GM23338 (cell line): ENCODE results near the gene ABCD2. TPM values are rescaled to one million over a fixed set of nuclear protein-coding genes. Genes with fewer than 3 reads are reported as not detected.

ENCODE experiments used
- ATAC-seq: fragments of 200-7000 bp; cut with Tn5 transposase; 3 replicates; pipeline ENCODE4 v1.9.1; 2020
- DNase-seq: peaks from one replicate; pipeline ENCODE4 v3.0.0-alpha.2; 2015; ENCODE audit warnings: low spot score
- H2AFZ ChIP-seq: fragments of 200-600 bp; sonication (generic); 2 replicates; pipeline ENCODE4 v1.8.0; 2016; ENCODE audit warnings: antibody characterized with exemption, mild to moderate bottlenecking, moderate library complexity
- H3F3A ChIP-seq: fragments of 200-600 bp; sonication (generic); replicated peaks from 2 replicates; pipeline ENCODE4 v1.8.0; 2017; ENCODE audit warnings: antibody characterized with exemption, mixed run types, low read depth
- H3K27ac ChIP-seq: fragments of 200-600 bp; sonication (generic); 2 replicates; pipeline ENCODE4 v1.6.1; 2016; ENCODE audit warnings: low read depth
- H3K27me3 ChIP-seq: fragments of 200-600 bp; sonication (generic); 2 replicates; pipeline ENCODE4 v1.8.0; 2016; ENCODE audit warnings: mild to moderate bottlenecking, mixed run types, moderate library complexity; ENCODE audit not compliant: insufficient read depth
- H3K36me3 ChIP-seq: fragments of 200-600 bp; sonication (generic); 2 replicates; pipeline ENCODE4 v1.8.0; 2016; ENCODE audit warnings: mild to moderate bottlenecking; ENCODE audit not compliant: insufficient read depth
- H3K4me1 ChIP-seq: fragments of 200-600 bp; sonication (generic); 2 replicates; pipeline ENCODE4 v1.8.0; 2016; ENCODE audit warnings: mild to moderate bottlenecking, moderate library complexity; ENCODE audit not compliant: insufficient read depth
- H3K4me2 ChIP-seq: fragments of 200-600 bp; sonication (generic); 2 replicates; pipeline ENCODE4 v1.7.1; 2017; ENCODE audit warnings: mixed run types
- H3K4me3 ChIP-seq: fragments of 200-600 bp; sonication (generic); 2 replicates; pipeline ENCODE4 v1.6.1; 2016; ENCODE audit warnings: mixed run types
- H3K79me2 ChIP-seq: fragments of 200-600 bp; sonication (generic); replicated peaks from 2 replicates; pipeline ENCODE4 v1.8.0; 2017; ENCODE audit warnings: mild to moderate bottlenecking; ENCODE audit not compliant: insufficient read depth
- H3K9me2 ChIP-seq: fragments of 200-600 bp; sonication (generic); 2 replicates; pipeline ENCODE4 v1.8.0; 2017; ENCODE audit not compliant: insufficient read depth
- H4K20me1 ChIP-seq: fragments of 200-600 bp; sonication (generic); replicated peaks from 2 replicates; pipeline ENCODE4 v1.8.0; 2017; ENCODE audit warnings: mild to moderate bottlenecking; ENCODE audit not compliant: insufficient read depth
- H3K27ac Mint-ChIP-seq: 2 replicates; pipeline ENCODE4 v1.8.0; 2020; ENCODE audit warnings: inconsistent platforms, mild to moderate bottlenecking, moderate library complexity, mixed read lengths
- H3K27me3 Mint-ChIP-seq: 3 replicates; pipeline ENCODE4 v1.8.0; 2022; ENCODE audit warnings: low read depth, mild to moderate bottlenecking, moderate library complexity, mixed read lengths, inconsistent platforms; ENCODE audit not compliant: insufficient read depth, poor library complexity
- H3K36me3 Mint-ChIP-seq: 3 replicates; pipeline ENCODE4 v1.8.0; 2021; ENCODE audit warnings: low read depth, mild to moderate bottlenecking, inconsistent platforms, moderate library complexity, mixed read lengths
- H3K4me1 Mint-ChIP-seq: 3 replicates; pipeline ENCODE4 v1.8.0; 2020; ENCODE audit warnings: mild to moderate bottlenecking, inconsistent platforms, mixed read lengths
- H3K4me3 Mint-ChIP-seq: 3 replicates; pipeline ENCODE4 v1.8.0; 2021; ENCODE audit warnings: moderate library complexity, mild to moderate bottlenecking, inconsistent platforms, mixed read lengths
- H3K9me3 Mint-ChIP-seq: 3 replicates; pipeline ENCODE4 v1.8.0; 2020; ENCODE audit warnings: moderate library complexity, mild to moderate bottlenecking, inconsistent platforms, mixed read lengths
- EZH2 ChIP-seq: fragments of 200-600 bp; sonication (generic); IDR thresholded peaks from one replicate; pipeline ENCODE4 v1.8.0; 2017; ENCODE audit warnings: antibody characterized with exemption, mild to moderate bottlenecking, low read depth; ENCODE audit not compliant: unreplicated experiment
- EZH2phosphoT487 ChIP-seq: fragments of 200-600 bp; sonication (generic); IDR thresholded peaks from one replicate; pipeline ENCODE4 v1.8.1; 2018; ENCODE audit warnings: antibody characterized with exemption; ENCODE audit not compliant: unreplicated experiment
- STAT1 ChIP-seq: IDR thresholded peaks from one replicate; pipeline ENCODE4 v1.6.1; 2016; ENCODE audit warnings: antibody characterized with exemption; ENCODE audit not compliant: unreplicated experiment
- ZNF331 ChIP-seq: fragments of 250-450 bp; sonication (Bioruptor Pico); IDR thresholded peaks from 2 replicates; pipeline ENCODE4 v1.5.0; 2020; ENCODE audit warnings: low read depth, mild to moderate bottlenecking, moderate library complexity
- polyA plus RNA-seq: library from polyadenylated mRNA; unstranded; fragments of >200 nt; fragmentation: Nextera tagmentation; extraction: Ambion mirVana; gene quantifications from 2 replicates; pipeline ENCODE4 v1.2.1, GENCODE V29; 2016
- total RNA-seq: library from RNA; depleted of rRNA; stranded (reverse); fragments of >200 nt; shearing (Covaris generic); gene quantifications from 2 replicates; pipeline ENCODE4 v1.2.3, GENCODE V29; 2014
- TF ChIP-seq, protein P1 (sequence below): IDR thresholded peaks from one replicate; pipeline ENCODE4 v1.6.1; 2018; ENCODE audit warnings: antibody characterized with exemption; ENCODE audit not compliant: unreplicated experiment
- TF ChIP-seq, protein P2 (sequence below), 2 experiments: fragments of 200-600 bp in 1 of 2; sonication (generic) in 1 of 2; conservative IDR thresholded peaks; 2 replicates each; pipeline versions ENCODE4 v1.5.1 to v1.6.1; 2016 to 2017; ENCODE audit warnings: antibody characterized with exemption in 2 of 2, low read depth in 2 of 2, mild to moderate bottlenecking in 2 of 2, moderate library complexity in 1 of 2
- TF ChIP-seq, protein P3 (sequence below): fragments of 250-450 bp; sonication (Bioruptor Pico); IDR thresholded peaks from 2 replicates; pipeline ENCODE4 v1.5.0; 2020; ENCODE audit warnings: mild to moderate bottlenecking, moderate library complexity

Gene ABCD2
- total and polyA plus RNA-seq, 2 experiments from 2014 or later: not detected

DNA sequence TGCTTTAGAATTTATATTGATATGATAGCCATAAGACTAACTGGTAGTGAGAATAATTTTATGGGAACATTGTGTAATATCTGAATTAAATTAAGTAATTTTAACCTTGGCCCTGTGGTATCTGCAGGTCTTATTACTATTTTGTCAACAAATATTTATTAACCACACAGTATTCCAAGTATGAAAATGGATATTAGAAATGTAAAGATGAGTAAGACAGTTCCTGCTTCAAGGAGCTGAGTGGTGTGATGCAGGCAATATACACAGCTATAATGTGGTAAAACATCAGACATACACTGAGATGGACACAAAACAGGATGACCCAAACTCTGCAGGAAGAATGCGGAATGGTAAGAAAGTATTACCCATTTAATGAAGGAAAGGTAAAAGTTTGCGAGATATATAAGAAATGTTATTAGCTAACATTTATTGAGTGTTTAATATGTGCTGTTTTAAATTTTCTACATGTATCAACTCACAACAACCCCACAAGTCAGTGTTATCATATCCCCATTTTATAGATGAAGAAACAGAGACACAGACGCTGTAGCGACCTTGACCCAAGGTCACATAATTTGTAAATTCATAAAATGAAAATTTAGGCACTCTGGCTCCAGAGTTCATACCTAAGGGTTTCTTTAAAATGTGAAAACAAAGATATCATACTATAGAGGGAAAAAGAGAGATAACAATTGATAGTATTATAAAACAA lies 12.7 kb downstream of the ABCD2 start (continued):
- TF ChIP-seq, protein P1, sequence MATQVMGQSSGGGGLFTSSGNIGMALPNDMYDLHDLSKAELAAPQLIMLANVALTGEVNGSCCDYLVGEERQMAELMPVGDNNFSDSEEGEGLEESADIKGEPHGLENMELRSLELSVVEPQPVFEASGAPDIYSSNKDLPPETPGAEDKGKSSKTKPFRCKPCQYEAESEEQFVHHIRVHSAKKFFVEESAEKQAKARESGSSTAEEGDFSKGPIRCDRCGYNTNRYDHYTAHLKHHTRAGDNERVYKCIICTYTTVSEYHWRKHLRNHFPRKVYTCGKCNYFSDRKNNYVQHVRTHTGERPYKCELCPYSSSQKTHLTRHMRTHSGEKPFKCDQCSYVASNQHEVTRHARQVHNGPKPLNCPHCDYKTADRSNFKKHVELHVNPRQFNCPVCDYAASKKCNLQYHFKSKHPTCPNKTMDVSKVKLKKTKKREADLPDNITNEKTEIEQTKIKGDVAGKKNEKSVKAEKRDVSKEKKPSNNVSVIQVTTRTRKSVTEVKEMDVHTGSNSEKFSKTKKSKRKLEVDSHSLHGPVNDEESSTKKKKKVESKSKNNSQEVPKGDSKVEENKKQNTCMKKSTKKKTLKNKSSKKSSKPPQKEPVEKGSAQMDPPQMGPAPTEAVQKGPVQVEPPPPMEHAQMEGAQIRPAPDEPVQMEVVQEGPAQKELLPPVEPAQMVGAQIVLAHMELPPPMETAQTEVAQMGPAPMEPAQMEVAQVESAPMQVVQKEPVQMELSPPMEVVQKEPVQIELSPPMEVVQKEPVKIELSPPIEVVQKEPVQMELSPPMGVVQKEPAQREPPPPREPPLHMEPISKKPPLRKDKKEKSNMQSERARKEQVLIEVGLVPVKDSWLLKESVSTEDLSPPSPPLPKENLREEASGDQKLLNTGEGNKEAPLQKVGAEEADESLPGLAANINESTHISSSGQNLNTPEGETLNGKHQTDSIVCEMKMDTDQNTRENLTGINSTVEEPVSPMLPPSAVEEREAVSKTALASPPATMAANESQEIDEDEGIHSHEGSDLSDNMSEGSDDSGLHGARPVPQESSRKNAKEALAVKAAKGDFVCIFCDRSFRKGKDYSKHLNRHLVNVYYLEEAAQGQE: no peak
- TF ChIP-seq STAT1: no peak
- TF ChIP-seq, protein P2, sequence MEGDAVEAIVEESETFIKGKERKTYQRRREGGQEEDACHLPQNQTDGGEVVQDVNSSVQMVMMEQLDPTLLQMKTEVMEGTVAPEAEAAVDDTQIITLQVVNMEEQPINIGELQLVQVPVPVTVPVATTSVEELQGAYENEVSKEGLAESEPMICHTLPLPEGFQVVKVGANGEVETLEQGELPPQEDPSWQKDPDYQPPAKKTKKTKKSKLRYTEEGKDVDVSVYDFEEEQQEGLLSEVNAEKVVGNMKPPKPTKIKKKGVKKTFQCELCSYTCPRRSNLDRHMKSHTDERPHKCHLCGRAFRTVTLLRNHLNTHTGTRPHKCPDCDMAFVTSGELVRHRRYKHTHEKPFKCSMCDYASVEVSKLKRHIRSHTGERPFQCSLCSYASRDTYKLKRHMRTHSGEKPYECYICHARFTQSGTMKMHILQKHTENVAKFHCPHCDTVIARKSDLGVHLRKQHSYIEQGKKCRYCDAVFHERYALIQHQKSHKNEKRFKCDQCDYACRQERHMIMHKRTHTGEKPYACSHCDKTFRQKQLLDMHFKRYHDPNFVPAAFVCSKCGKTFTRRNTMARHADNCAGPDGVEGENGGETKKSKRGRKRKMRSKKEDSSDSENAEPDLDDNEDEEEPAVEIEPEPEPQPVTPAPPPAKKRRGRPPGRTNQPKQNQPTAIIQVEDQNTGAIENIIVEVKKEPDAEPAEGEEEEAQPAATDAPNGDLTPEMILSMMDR (conservative IDR thresholded peaks at IDR 0.05; ENCODE audit: low read depth in 2 of 2): no peak

DNA sequence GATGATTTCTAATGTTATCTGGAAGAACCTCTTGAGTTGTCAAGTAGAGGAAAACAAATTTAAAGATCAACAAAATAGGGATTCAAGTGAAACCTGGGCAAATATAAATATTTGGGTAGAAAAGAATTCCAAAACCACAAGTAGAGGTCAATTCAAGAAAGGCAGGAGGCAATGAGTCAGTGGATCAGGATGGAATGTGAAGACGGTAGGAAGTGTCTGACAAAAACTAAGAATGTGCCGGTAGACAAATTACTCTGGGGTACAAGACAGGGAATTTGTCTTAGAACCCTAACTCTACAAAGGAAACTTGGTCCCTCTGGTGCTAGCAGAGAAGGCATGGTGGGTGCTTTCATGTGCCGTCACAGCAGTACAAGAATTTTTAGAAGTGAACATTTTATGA lies 13.6 kb downstream of the ABCD2 start:
- no peak overlapping the region for H3K4me2 ChIP-seq
- no peak; the same call in 2 of the 3 replicates for ATAC-seq
- H3K9me3 Mint-ChIP-seq: no peaks in the 10 kb centered on the region

More for the DNA sequence above, 13.6 kb downstream of the ABCD2 start:
- no peak overlapping the region for H3K4me3 Mint-ChIP-seq
- Histone ChIP-seq H3K4me1 (no peaks in the 10 kb centered on the region), H4K20me1 (no peaks in the 10 kb centered on the region), H3K79me2 (no peaks in the 10 kb centered on the region), H3K27me3 (no peaks in the 10 kb centered on the region), H3F3A (no peaks in the 10 kb centered on the region), H3K27ac (no peak overlapping the region), H3K4me3 (no peak overlapping the region), H2AFZ (no peak overlapping the region), H3K36me3 (no peaks in the 10 kb centered on the region), H3K9me2 (no peaks in the 10 kb centered on the region)
- DNase-seq: peak; percentile 36
- H3K4me1 Mint-ChIP-seq: peaks cover 8% of the 10 kb centered on the region; the same call in 2 of the 3 replicates
- H3K27me3 Mint-ChIP-seq: no peaks in the 10 kb centered on the region
- no peak overlapping the region for H3K27ac Mint-ChIP-seq
- TF ChIP-seq EZH2 (no peak), STAT1 (no peak), ZNF331 (CRISPR knock-in tag) (no peak), EZH2phosphoT487 (no peak)
- TF ChIP-seq, protein P3, sequence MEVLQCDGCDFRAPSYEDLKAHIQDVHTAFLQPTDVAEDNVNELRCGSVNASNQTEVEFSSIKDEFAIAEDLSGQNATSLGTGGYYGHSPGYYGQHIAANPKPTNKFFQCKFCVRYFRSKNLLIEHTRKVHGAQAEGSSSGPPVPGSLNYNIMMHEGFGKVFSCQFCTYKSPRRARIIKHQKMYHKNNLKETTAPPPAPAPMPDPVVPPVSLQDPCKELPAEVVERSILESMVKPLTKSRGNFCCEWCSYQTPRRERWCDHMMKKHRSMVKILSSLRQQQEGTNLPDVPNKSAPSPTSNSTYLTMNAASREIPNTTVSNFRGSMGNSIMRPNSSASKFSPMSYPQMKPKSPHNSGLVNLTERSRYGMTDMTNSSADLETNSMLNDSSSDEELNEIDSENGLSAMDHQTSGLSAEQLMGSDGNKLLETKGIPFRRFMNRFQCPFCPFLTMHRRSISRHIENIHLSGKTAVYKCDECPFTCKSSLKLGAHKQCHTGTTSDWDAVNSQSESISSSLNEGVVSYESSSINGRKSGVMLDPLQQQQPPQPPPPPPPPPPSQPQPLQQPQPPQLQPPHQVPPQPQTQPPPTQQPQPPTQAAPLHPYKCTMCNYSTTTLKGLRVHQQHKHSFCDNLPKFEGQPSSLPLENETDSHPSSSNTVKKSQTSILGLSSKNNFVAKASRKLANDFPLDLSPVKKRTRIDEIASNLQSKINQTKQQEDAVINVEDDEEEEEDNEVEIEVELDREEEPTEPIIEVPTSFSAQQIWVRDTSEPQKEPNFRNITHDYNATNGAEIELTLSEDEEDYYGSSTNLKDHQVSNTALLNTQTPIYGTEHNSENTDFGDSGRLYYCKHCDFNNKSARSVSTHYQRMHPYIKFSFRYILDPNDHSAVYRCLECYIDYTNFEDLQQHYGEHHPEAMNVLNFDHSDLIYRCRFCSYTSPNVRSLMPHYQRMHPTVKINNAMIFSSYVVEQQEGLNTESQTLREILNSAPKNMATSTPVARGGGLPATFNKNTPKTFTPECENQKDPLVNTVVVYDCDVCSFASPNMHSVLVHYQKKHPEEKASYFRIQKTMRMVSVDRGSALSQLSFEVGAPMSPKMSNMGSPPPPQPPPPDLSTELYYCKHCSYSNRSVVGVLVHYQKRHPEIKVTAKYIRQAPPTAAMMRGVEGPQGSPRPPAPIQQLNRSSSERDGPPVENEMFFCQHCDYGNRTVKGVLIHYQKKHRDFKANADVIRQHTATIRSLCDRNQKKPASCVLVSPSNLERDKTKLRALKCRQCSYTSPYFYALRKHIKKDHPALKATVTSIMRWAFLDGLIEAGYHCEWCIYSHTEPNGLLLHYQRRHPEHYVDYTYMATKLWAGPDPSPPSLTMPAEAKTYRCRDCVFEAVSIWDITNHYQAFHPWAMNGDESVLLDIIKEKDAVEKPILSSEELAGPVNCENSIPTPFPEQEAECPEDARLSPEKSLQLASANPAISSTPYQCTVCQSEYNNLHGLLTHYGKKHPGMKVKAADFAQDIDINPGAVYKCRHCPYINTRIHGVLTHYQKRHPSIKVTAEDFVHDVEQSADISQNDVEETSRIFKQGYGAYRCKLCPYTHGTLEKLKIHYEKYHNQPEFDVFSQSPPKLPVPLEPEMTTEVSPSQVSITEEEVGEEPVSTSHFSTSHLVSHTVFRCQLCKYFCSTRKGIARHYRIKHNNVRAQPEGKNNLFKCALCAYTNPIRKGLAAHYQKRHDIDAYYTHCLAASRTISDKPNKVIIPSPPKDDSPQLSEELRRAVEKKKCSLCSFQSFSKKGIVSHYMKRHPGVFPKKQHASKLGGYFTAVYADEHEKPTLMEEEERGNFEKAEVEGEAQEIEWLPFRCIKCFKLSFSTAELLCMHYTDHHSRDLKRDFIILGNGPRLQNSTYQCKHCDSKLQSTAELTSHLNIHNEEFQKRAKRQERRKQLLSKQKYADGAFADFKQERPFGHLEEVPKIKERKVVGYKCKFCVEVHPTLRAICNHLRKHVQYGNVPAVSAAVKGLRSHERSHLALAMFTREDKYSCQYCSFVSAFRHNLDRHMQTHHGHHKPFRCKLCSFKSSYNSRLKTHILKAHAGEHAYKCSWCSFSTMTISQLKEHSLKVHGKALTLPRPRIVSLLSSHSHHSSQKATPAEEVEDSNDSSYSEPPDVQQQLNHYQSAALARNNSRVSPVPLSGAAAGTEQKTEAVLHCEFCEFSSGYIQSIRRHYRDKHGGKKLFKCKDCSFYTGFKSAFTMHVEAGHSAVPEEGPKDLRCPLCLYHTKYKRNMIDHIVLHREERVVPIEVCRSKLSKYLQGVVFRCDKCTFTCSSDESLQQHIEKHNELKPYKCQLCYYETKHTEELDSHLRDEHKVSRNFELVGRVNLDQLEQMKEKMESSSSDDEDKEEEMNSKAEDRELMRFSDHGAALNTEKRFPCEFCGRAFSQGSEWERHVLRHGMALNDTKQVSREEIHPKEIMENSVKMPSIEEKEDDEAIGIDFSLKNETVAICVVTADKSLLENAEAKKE (CRISPR knock-in tag): no peak
- no peaks in the 10 kb centered on the region for H3K36me3 Mint-ChIP-seq
